Esophagus (tissue), 2 donors: Measurements from ENCODE around the gene DOCK9. TPM values are rescaled to one million over a fixed set of nuclear protein-coding genes. Genes with fewer than 3 reads are reported as not detected.

ENCODE experiments used
- H3K27ac ChIP-seq, 2 donors: one replicate each; pipeline ENCODE4 v1.5.1; 2013; ENCODE audit warnings: low read depth in 2 of 2, mild to moderate bottlenecking in 2 of 2, inconsistent platforms in 1 of 2, low read length in 1 of 2, moderate library complexity in 1 of 2
- H3K27me3 ChIP-seq, 2 donors: one replicate each; pipeline ENCODE4 v1.6.1; 2013; ENCODE audit warnings: low read length in 2 of 2, control low read depth in 1 of 2, mild to moderate bottlenecking in 1 of 2; ENCODE audit not compliant: insufficient read depth in 2 of 2, control insufficient read depth in 1 of 2
- H3K36me3 ChIP-seq, 2 donors: one replicate each; pipeline ENCODE4 v1.6.1; 2013; ENCODE audit warnings: low read length in 1 of 2; ENCODE audit not compliant: control insufficient read depth in 2 of 2, insufficient read depth in 2 of 2
- H3K4me1 ChIP-seq, 2 donors: one replicate each; pipeline ENCODE4 v1.6.1; 2013; ENCODE audit warnings: low read length in 1 of 2; ENCODE audit not compliant: control insufficient read depth in 2 of 2, insufficient read depth in 2 of 2
- H3K4me3 ChIP-seq, 2 donors: one replicate each; pipeline ENCODE4 v1.5.1; 2013; ENCODE audit warnings: low read length in 2 of 2, mild to moderate bottlenecking in 2 of 2, low read depth in 1 of 2, moderate library complexity in 1 of 2
- H3K9me3 ChIP-seq, 2 donors: one replicate each; pipeline ENCODE4 v1.6.1; 2013; ENCODE audit warnings: mild to moderate bottlenecking in 2 of 2, low read depth in 1 of 2, low read length in 1 of 2, moderate library complexity in 1 of 2; ENCODE audit not compliant: control insufficient read depth in 2 of 2, insufficient read depth in 1 of 2
- WGBS, 2 donors: extraction: QIAGEN DNeasy Blood & Tissue Kit; methylation state at CpG; one replicate each; pipeline ENCODE4 v1.1.7; 2013; 5-methylcytosine and 5-hydroxymethylcytosine counted together
- polyA plus RNA-seq, 2 donors: library from polyadenylated mRNA; stranded (reverse); fragments of 200-250 nt; gene quantifications; one replicate each; pipeline ENCODE4 v1.2.3, GENCODE V29; 2013
- donor health status: healthy with polysubstance abuse.
- donor health status: Bipolar disorder and iron deficiency.

The DOCK9 gene
- polyA plus RNA-seq, 2 donors, result 69.1 to 83.1 TPM

DNA sequence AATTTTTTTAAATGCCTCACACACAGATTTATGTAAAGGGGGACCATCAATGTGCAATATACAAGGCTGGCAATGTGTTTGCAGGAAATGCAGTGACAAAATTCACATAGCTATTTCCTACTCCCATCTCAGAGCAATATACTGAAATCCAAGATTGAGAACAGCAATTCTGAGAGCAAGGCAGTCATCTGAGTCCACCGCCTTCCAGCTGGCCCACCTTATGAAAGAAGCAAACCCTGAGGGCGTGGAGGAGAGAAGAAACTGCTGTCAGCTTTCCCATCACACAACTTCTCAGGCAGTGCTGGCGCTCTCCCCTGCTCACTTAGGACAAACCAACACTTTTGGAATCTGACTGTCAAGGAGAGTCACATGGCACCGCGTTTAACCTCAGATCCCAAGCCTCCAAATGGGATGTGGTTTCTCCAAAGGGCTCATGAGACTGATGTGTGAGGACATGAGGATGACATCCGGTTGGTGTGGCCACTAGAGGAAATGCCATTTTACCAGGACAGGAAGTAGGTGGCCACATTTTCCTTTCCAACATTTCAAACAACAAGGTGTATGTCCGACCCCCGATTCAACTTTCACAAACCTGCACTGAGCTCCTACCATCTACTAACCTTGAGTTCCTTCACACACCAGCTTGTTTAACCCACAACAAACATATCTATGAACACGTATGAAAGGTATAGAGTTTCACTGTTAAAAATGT lies 3.7 kb upstream of the DOCK9 start:
- WGBS, 2 donors, result 75 to 83% methylated on average over 9 of the region's 9 CpGs
- Histone ChIP-seq H3K4me1 (peaks cover 0 to 6% of the 10 kb centered on the region in 2 donors), H3K4me3 (no peak overlapping the region), H3K27me3 (no peaks in the 10 kb centered on the region), H3K36me3 (no peaks in the 10 kb centered on the region), H3K27ac (no peak overlapping the region), H3K9me3 (no peaks in the 10 kb centered on the region)

DNA sequence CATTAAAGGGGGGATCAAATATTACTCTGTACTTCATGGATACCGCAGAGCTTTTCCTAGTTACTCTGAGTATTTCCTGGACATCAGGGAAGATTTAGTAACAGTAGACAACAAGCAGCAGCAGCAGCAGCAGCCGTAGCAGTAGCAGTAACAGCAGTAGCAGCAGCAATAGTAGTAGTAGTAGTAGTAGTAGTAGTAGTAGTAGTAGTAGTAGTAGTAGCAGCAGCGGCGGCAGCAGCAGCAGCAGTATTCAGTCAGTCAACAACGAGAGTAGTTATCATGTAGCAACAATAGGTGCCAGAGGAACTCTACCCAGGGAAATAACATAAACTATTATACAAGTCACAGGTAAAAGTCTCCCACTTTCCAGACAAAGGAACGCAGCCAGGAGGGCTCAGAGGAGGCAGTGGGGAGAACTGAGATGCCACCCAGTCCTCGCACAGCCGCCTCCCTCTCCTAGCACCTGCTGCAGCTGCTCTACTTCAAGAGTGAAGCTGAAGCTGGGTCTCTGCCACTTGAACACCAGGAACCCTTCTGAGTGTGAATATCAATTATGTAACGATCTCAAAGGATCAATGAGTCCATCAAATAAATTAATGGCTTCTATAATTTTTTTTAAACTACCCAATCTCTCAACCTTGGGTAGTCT lies 1.3 kb upstream of the DOCK9 start:
- Histone ChIP-seq H3K9me3 (no peaks in the 10 kb centered on the region), H3K36me3 (no peaks in the 10 kb centered on the region), H3K27me3 (no peaks in the 10 kb centered on the region), H3K4me1 (peaks cover 0 to 7% of the 10 kb centered on the region in 2 donors), H3K4me3 (no peak overlapping the region), H3K27ac (no peak overlapping the region)
- WGBS, 2 donors, result 82 to 86% methylated on average over 9 of the region's 9 CpGs

DNA sequence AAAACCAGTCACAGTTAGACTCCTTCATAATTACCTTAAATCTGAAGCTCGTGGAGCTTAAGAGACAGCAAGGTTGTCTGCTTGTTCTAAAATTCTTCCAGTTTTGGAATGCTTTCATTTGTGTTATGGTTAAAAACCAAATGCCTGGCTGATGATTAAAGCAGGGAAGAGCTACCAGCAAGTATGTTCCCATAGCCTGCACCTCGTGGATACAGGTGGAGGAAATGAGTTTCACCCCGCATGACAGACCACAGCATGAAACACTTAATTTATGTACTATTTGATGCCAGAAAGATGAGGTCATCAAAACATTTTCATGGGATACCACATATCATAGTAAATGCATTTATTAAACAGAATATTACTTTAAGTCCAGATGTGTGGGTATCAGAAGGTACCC lies 416 bp upstream of the DOCK9 start:
- Histone ChIP-seq H3K36me3 (no peaks in the 10 kb centered on the region), H3K27me3 (no peaks in the 10 kb centered on the region), H3K4me1 (peaks cover 0 to 7% of the 10 kb centered on the region in 2 donors), H3K27ac (peak overlapping the region in 1 of 2 donors; percentile 7), H3K4me3 (peak overlapping the region in 1 of 2 donors; percentile 2), H3K9me3 (no peaks in the 10 kb centered on the region)
- 15 to 23% methylated on average over 3 of the region's 3 CpGs for WGBS, 2 donors

DNA sequence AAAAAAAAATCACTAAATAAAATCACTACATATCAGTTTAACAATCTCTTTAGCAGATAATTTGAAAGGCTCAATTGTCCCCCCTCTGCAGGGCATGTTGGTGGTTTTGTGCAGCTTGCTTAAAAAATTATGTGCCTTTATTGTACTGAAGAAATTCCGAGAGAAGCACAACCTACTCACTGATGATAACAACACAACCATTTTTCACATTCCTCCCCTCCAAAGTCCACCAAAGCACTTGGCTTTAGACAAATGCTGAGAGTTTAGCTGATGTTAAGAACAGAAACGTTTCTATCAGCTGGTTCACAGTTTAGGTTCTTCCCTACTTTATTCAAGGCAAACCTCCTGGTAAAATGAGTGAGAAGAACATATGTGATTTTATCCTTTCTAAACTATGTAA lies 923 bp downstream of the DOCK9 start:
- WGBS, 2 donors, result 45 to 49% methylated on average over 2 of the region's 2 CpGs
- no peaks in the 10 kb centered on the region for H3K27me3 ChIP-seq
- no peaks in the 10 kb centered on the region for H3K9me3 ChIP-seq
- H3K4me3 ChIP-seq, result no peak overlapping the region
- peaks cover 0 to 7% of the 10 kb centered on the region in 2 donors for H3K4me1 ChIP-seq
- H3K36me3 ChIP-seq, result no peaks in the 10 kb centered on the region
- peak overlapping the region in 1 of 2 donors; percentile 18 for H3K27ac ChIP-seq

DNA sequence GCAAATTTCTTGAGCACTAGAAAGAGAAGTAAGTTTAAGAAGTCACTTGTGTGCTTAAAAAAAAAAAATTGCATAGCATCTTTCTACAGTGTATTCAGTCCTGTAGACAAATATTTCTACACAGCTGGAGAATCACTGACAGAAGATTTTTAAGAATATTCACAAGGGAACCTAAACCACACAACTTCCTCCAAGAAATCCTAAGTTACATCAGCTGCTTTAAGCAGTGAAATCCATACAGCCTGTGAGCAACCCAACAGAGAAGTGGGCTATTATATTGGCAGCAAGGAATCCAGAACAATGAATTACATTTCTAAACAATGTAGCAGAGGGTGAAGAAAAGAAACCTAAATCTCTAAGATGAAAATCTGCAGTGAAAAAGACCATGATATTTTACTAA lies 1.5 kb downstream of the DOCK9 start:
- peaks cover 0 to 4% of the 10 kb centered on the region in 2 donors for H3K4me1 ChIP-seq
- H3K36me3 ChIP-seq, result no peaks in the 10 kb centered on the region
- no peak overlapping the region for H3K4me3 ChIP-seq
- H3K9me3 ChIP-seq, result no peaks in the 10 kb centered on the region
- H3K27me3 ChIP-seq, result no peaks in the 10 kb centered on the region
- H3K27ac ChIP-seq, result no peak overlapping the region

DNA sequence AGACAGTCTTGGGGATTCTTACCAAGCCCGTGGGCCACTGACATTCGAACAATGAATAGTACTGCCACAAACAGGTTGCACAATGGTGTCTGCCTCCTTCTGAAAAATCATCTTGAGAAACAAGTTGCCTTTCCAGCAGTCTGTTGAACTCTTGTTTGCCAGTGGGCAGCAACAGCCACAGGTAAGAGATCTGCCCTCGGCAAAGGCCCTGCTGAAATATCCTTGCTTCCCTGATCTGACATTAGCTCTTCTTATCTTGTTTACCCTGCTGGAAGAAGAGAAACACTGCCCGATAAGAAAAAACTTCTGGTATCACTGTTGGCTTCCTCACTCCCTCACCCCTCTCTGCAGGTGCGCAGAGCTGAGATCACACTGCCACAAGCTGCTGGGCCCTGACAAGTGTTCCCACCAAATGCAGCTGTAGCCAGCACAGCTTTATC lies 2.0 kb downstream of the DOCK9 start:
- no peaks in the 10 kb centered on the region for H3K9me3 ChIP-seq
- H3K27me3 ChIP-seq, result no peaks in the 10 kb centered on the region
- H3K4me3 ChIP-seq, result no peak overlapping the region
- H3K36me3 ChIP-seq, result no peaks in the 10 kb centered on the region
- 57 to 68% methylated on average over 5 of the region's 5 CpGs for WGBS, 2 donors
- peaks cover 0 to 4% of the 10 kb centered on the region in 2 donors for H3K4me1 ChIP-seq
- H3K27ac ChIP-seq, result no peak overlapping the region

DNA sequence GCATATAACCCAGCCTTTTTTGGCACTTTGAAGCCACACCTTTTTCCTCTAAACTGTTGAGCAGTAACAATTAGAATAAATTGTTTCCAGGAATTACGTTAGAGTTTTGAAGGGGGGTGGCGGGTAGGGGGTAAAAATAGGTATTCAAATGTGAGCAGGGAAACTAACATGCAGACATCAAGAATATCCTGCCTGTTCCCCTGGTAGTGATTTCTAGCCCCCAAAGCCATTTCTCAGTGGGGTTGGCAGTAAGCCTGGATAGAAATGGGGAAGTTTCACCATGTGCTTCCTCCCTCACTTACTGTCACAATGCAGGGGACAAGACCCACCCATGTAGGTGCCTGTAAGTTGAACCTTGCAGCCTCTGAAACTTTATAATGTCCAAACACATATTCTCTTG lies 3.8 kb downstream of the DOCK9 start:
- H3K9me3 ChIP-seq, result no peaks in the 10 kb centered on the region
- H3K27ac ChIP-seq, result no peak overlapping the region
- no peaks in the 10 kb centered on the region for H3K36me3 ChIP-seq
- whole genome bisulfite sequencing, 2 donors, result 57 to 60% methylated on average over 2 of the region's 2 CpGs
- H3K4me3 ChIP-seq, result no peak overlapping the region
- peaks cover 4 to 5% of the 10 kb centered on the region in 2 donors for H3K4me1 ChIP-seq
- no peaks in the 10 kb centered on the region for H3K27me3 ChIP-seq

DNA sequence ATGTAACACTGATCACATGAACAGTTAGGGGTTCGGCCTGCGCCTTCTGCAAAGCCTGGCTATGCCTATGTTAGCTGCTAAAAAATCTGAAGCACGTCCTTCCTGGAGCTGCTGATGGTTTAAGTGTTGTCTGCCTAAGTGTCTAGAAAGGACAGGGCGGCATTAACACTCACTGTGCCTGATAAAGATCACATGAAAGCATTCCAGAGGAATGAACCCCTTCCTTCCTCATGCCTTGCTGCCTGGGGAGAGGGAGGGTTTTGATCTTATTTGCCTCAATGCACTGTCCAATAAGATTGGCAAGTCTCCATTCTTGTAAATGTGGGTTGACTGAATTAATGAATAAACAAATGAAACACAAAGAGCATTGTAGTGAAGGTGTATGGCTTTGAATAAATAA lies 5.2 kb downstream of the DOCK9 start:
- WGBS, 2 donors, result 80 to 81% methylated on average over 4 of the region's 4 CpGs
- Histone ChIP-seq H3K9me3 (no peaks in the 10 kb centered on the region), H3K36me3 (no peaks in the 10 kb centered on the region), H3K27me3 (no peaks in the 10 kb centered on the region), H3K27ac (peak overlapping the region in 1 of 2 donors; percentile 27), H3K4me1 (peaks cover 2 to 5% of the 10 kb centered on the region in 2 donors), H3K4me3 (no peak overlapping the region)

DNA sequence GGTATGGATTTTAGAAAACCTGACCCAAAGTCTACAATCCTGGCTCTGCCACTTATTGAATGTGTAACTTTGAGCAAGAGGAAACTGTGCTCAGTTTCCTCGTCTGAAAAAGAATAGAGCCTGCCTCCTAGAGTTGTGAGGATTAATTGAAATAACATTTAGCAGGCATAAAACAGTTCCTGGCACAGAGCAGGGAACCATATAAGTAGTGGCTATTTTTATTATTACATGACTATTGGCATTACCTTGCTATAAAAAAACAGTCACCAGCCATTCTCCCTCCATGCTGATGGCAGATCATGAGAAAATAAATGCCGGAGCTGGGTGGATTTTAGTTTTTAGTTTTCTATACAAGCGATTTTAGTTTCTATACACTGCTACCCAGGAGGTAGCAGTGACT lies 5.8 kb downstream of the DOCK9 start:
- Histone ChIP-seq H3K4me3 (no peak overlapping the region), H3K27me3 (no peaks in the 10 kb centered on the region), H3K4me1 (peaks cover 2 to 5% of the 10 kb centered on the region in 2 donors), H3K36me3 (peaks cover 0 to 2% of the 10 kb centered on the region in 2 donors), H3K27ac (no peak overlapping the region), H3K9me3 (no peaks in the 10 kb centered on the region)
- 64 to 67% methylated on average over 3 of the region's 3 CpGs for WGBS, 2 donors

DNA sequence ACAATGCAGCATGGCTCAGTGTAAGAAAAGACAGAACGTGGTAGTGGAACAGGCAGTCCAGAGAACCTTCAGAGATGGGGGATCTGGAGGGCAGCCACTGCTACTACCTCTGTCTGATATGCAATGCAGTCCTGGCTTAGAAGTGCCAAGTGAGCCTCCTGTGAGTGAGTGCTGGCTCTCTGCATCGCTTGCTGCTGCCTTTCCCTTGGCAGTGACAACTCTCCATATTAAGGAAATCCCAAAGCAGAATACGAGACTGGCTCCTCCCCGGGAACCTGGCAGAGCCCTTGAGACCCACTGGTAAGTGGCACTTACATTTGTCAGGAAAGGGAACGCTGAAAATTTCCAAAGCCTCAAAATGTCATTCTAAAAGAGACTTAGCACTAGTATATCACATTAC lies 7.5 kb downstream of the DOCK9 start:
- Histone ChIP-seq H3K36me3 (peaks cover 0 to 2% of the 10 kb centered on the region in 2 donors), H3K27ac (peak overlapping the region in 1 of 2 donors; percentile 16)
- 64 to 76% methylated on average over 5 of the region's 5 CpGs for WGBS, 2 donors

More for the DNA sequence above, 7.5 kb downstream of the DOCK9 start:
- no peaks in the 10 kb centered on the region for H3K27me3 ChIP-seq
- H3K4me1 ChIP-seq, result peaks cover 2 to 5% of the 10 kb centered on the region in 2 donors
- no peak overlapping the region for H3K4me3 ChIP-seq
- no peaks in the 10 kb centered on the region for H3K9me3 ChIP-seq
